ENCODE results near the gene CATSPERB.
"Not testable (repeated sequence)": the region's sequence is repeated elsewhere in the genome, so short reads cannot be mapped to it uniquely, and the experiment has no call there.

Gene CATSPERB

DNA sequence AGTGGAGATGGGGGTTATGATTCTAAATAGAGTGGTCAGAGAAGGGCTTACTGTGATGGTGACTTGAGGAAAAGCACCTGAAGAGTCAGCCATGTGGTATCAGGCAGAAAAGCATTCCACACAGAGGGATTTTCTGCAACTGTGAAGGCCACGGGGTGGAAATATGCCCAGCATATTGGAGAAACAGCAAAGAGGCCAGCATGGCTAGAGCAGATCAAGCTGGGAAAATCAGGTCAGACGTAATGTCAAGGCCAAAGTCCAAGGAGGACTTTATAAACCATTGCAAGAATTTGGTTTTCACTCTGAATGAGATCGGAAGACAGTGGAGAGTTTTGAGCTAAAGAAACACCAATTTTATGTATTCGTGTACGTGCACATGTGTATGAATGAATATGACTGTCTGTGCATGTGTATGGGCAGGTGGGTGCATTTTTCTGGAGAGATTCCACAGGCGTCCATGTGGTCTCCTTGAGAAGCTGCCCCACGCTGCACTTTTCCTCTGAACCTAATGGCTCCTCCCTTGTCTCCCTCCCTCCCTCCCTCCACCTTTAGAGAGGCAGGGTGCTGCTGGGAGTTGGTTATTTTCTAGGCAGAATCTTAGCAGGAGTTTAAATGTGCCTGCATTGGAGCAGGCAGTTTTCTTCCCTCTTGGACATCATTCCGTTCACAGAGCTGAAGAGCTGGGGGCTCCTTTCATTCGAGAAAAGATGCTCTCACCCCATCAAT, 124.4 kb downstream of the CATSPERB start:
- Histone ChIP-seq H3K4me3 (ENCODE audit: low read depth in 1 of 2, low read length in 2 of 2) (no peak overlapping the region), H3K36me3 (ENCODE audit: insufficient read depth, low read length) (no peaks in the 10 kb centered on the region), H3K27me3 (ENCODE audit: insufficient read depth, low read length, poor library complexity) (no peaks in the 10 kb centered on the region), H3K4me2 (ENCODE audit: insufficient read depth, low read length) (no peak overlapping the region), H3K9me3 (ENCODE audit: insufficient read depth, low read length, severe bottlenecking) (no peaks in the 10 kb centered on the region), H4K20me1 (ENCODE audit: insufficient read depth, low read length) (no peaks in the 10 kb centered on the region), H3K27ac (ENCODE audit: low read length) (no peak overlapping the region), H3K4me1 (ENCODE audit: insufficient read depth, low read length) (no peaks in the 10 kb centered on the region), H2AFZ (ENCODE audit: low read depth, low read length) (no peak overlapping the region), H3K79me2 (ENCODE audit: insufficient read depth, low read length) (no peaks in the 10 kb centered on the region), H3K9ac (ENCODE audit: low read depth, low read length) (no peak overlapping the region)
- no peak for ATAC-seq (ENCODE audit: insufficient read depth, low read depth)
- TF ChIP-seq, protein P1, sequence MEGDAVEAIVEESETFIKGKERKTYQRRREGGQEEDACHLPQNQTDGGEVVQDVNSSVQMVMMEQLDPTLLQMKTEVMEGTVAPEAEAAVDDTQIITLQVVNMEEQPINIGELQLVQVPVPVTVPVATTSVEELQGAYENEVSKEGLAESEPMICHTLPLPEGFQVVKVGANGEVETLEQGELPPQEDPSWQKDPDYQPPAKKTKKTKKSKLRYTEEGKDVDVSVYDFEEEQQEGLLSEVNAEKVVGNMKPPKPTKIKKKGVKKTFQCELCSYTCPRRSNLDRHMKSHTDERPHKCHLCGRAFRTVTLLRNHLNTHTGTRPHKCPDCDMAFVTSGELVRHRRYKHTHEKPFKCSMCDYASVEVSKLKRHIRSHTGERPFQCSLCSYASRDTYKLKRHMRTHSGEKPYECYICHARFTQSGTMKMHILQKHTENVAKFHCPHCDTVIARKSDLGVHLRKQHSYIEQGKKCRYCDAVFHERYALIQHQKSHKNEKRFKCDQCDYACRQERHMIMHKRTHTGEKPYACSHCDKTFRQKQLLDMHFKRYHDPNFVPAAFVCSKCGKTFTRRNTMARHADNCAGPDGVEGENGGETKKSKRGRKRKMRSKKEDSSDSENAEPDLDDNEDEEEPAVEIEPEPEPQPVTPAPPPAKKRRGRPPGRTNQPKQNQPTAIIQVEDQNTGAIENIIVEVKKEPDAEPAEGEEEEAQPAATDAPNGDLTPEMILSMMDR (IDR thresholded peaks at IDR 0.05; ENCODE audit: borderline replicate concordance, extremely low read depth, low read length, poor library complexity, severe bottlenecking), result no peak
- TF ChIP-seq EZH2 (IDR thresholded peaks at IDR 0.05; ENCODE audit: borderline replicate concordance, low read depth, low read length, severe bottlenecking), result no peak
- no peak for DNase-seq

DNA sequence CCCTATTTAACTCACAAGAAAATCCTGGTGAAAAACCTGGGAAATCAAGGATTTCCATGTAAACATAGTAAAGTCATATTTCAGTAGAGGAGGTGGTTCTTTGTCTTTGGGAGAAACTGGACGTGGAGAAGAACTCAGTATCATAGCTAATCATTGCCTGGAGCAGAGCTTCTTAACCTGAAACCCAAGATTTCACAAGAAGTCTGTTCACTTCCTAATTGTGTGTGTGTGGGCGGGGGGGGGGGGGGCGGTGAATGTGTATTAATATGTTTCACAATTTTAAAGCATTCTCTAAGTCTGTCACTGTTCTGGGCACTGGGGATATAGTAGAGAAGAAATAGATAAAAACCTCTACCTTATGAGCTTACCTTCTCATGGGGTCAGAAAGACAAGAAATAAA, 125.0 kb downstream of the CATSPERB start:
- H3K4me1 ChIP-seq (ENCODE audit: insufficient read depth, low read length), result no peaks in the 10 kb centered on the region
- H3K4me2 ChIP-seq (ENCODE audit: insufficient read depth, low read length), result no peak overlapping the region
- H3K27me3 ChIP-seq (ENCODE audit: insufficient read depth, low read length, poor library complexity), result no peaks in the 10 kb centered on the region
- ATAC-seq (ENCODE audit: insufficient read depth, low read depth) (no peak), DNase-seq (no peak)
- no peaks in the 10 kb centered on the region for H3K79me2 ChIP-seq (ENCODE audit: insufficient read depth, low read length)
- H3K4me3 ChIP-seq (ENCODE audit: low read depth in 1 of 2, low read length in 2 of 2), result no peak overlapping the region
- no peak for TF ChIP-seq EZH2 (IDR thresholded peaks at IDR 0.05; ENCODE audit: borderline replicate concordance, low read depth, low read length, severe bottlenecking)
- TF ChIP-seq, protein P1 (IDR thresholded peaks at IDR 0.05; ENCODE audit: borderline replicate concordance, extremely low read depth, low read length, poor library complexity, severe bottlenecking), result no peak
- no peak overlapping the region for H2AFZ ChIP-seq (ENCODE audit: low read depth, low read length)
- no peaks in the 10 kb centered on the region for H4K20me1 ChIP-seq (ENCODE audit: insufficient read depth, low read length)
- H3K9ac ChIP-seq (ENCODE audit: low read depth, low read length), result no peak overlapping the region
- no peaks in the 10 kb centered on the region for H3K36me3 ChIP-seq (ENCODE audit: insufficient read depth, low read length)
- H3K9me3 ChIP-seq (ENCODE audit: insufficient read depth, low read length, severe bottlenecking), result no peaks in the 10 kb centered on the region
- no peak overlapping the region for H3K27ac ChIP-seq (ENCODE audit: low read length)

DNA sequence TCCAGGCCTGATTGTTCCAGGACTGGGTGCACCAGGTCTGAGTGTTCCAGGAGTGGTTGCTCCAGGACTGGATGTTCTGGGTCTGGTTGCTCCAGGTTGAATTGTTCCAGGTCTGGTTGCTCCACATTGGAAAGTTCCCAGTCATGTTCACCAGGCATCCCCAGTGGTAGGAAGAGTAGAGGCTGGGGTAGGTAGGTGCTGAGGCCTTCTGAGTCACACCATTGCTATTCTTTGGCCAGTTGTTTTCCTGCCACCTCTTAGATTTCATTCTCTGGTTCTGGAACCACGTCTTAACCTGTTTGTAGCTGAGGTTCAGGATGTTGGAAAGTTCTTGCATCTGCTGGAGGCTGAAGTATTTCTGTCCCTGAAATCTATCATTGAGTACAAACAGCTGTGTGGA, 127.3 kb downstream of the CATSPERB start:
- not testable (repeated sequence) for ATAC-seq (ENCODE audit: insufficient read depth, low read depth); H3K79me2 ChIP-seq (ENCODE audit: insufficient read depth, low read length); H3K27ac ChIP-seq (ENCODE audit: low read length)

DNA sequence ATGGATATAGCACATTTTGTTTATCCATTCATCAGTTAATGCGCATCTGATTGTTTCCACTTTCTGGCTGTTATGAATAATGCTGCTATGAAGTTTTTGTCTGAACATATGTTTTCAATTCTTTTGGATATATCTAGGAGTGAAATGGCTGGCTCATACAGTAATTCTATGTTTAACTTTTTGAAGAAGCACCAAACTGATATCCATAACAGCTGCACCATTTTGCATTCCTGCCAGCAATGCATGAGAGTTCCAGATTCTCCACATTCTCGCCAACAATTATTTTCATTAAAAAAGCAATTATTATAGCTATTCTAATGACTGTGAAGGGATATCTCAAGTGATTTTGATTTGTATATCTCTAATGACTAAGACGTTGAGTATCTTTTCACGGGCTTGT, 131.9 kb downstream of the CATSPERB start:
- ATAC-seq (ENCODE audit: insufficient read depth, low read depth) (no peak), DNase-seq (no peak)
- Histone ChIP-seq H2AFZ (ENCODE audit: low read depth, low read length) (no peak overlapping the region), H4K20me1 (ENCODE audit: insufficient read depth, low read length) (no peaks in the 10 kb centered on the region), H3K27ac (ENCODE audit: low read length) (no peak overlapping the region), H3K4me3 (ENCODE audit: low read depth in 1 of 2, low read length in 2 of 2) (no peak overlapping the region), H3K4me1 (ENCODE audit: insufficient read depth, low read length) (no peaks in the 10 kb centered on the region), H3K36me3 (ENCODE audit: insufficient read depth, low read length) (no peaks in the 10 kb centered on the region), H3K9me3 (ENCODE audit: insufficient read depth, low read length, severe bottlenecking) (peaks cover 7% of the 10 kb centered on the region), H3K79me2 (ENCODE audit: insufficient read depth, low read length) (no peaks in the 10 kb centered on the region), H3K27me3 (ENCODE audit: insufficient read depth, low read length, poor library complexity) (no peaks in the 10 kb centered on the region), H3K4me2 (ENCODE audit: insufficient read depth, low read length) (no peak overlapping the region), H3K9ac (ENCODE audit: low read depth, low read length) (no peak overlapping the region)
- TF ChIP-seq EZH2 (IDR thresholded peaks at IDR 0.05; ENCODE audit: borderline replicate concordance, low read depth, low read length, severe bottlenecking), result no peak

More for the DNA sequence above, 127.3 kb downstream of the CATSPERB start:
- not testable (repeated sequence) for H3K9me3 ChIP-seq (ENCODE audit: insufficient read depth, low read length, severe bottlenecking); H4K20me1 ChIP-seq (ENCODE audit: insufficient read depth, low read length); H3K36me3 ChIP-seq (ENCODE audit: insufficient read depth, low read length); DNase-seq; H2AFZ ChIP-seq (ENCODE audit: low read depth, low read length); H3K4me1 ChIP-seq (ENCODE audit: insufficient read depth, low read length); H3K4me3 ChIP-seq (ENCODE audit: low read depth in 1 of 2, low read length in 2 of 2); H3K27me3 ChIP-seq (ENCODE audit: insufficient read depth, low read length, poor library complexity); H3K4me2 ChIP-seq (ENCODE audit: insufficient read depth, low read length); H3K9ac ChIP-seq (ENCODE audit: low read depth, low read length)
